Fibroblast of the aortic adventitia (primary cell): ENCODE data around the gene OR4B1. TPM values are rescaled to one million over a fixed set of nuclear protein-coding genes. Genes with fewer than 3 reads are reported as not detected.
"Not testable (repeated sequence)": the region's sequence is repeated elsewhere in the genome, so short reads cannot be mapped to it uniquely, and the experiment has no call there.

ENCODE experiments used
- DNase-seq: peaks from one replicate; pipeline ENCODE4 v3.0.0-alpha.2; 2010; ENCODE audit warnings: low read depth
- H3K4me3 ChIP-seq: 2 replicates; pipeline ENCODE4 v1.5.1; 2011; ENCODE audit warnings: low read depth, mild to moderate bottlenecking, control low read depth, low read length, moderate library complexity
- CTCF ChIP-seq: IDR thresholded peaks from 2 replicates; pipeline ENCODE4 v1.5.1; 2011; ENCODE audit warnings: mild to moderate bottlenecking, low read length, control low read depth, inconsistent platforms; ENCODE audit not compliant: insufficient read depth
- total RNA-seq: library from RNA; depleted of rRNA; stranded (reverse); fragments of >200 nt; gene quantifications from 2 replicates; pipeline ENCODE4 v1.2.3, GENCODE V29; 2012; ENCODE audit warnings: low replicate concordance

Gene OR4B1
- total RNA-seq, 1 donor, result not detected

DNA sequence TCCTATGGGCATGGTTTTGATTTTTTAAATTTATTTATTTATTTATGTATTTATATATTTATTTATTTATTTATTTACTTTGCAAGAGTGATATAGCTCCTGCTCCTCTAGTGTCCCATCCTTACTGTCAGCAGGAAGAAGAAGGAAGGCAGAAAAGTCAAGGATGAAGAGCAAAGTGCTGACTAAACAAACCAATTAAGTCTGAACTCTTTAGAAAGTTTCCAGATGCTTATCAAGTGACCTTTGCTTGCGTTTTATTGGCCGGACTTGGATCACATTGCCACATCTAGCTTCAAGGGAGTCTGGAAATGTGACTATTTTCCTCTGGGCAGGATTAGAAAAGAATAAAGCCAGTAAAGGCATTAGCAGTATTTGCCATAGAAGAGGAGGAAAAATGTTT lies 8.7 kb upstream of the OR4B1 start:
- no peak overlapping the region for H3K4me3 ChIP-seq
- no peak for DNase-seq
- TF ChIP-seq CTCF, result no peak

DNA sequence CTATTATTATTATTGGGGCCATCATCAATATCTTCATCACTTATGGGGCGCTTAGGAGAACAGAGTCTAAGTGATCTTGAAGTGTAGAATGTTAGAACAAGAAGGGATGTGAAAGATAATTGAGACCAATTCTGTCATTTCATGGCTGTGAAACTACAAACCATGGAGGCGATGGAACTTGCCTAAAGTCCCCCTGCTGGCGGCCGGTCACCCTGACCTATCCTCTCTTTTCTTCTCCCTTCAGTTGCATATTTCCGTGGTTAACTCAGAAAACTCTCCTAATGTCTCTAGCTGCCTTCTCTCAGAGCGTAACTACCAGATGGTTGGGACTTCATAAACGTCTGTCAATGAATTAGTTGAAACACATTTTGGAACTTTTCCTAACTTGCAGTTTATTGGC lies 6.6 kb upstream of the OR4B1 start:
- no peak for DNase-seq

DNA sequence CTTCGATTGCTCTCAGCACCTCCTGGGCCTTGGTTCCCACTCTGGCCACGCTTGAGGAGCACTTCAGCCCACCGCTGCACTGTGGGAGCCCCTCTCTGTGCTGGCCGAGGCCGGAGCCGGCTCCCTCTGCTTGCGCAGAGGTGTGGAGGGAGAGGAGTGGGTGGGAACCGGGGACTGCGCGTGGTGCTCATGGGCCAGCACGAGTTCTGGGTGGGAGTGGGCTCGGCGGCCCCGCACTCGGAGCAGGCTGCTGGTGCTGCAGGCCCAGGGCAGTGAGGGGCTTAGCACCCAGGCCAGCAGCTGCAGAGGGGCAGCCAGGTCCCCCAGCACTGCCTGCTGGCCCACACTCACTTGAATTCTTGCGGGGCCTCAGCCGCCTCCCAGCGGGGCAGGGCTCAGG lies 12.2 kb downstream of the OR4B1 start:
- no peak for TF ChIP-seq CTCF
- DNase-seq, result no peak
- H3K4me3 ChIP-seq, result no peak overlapping the region

More for the DNA sequence above, 6.6 kb upstream of the OR4B1 start:
- no peak overlapping the region for H3K4me3 ChIP-seq
- peak; percentile 22 for TF ChIP-seq CTCF

DNA sequence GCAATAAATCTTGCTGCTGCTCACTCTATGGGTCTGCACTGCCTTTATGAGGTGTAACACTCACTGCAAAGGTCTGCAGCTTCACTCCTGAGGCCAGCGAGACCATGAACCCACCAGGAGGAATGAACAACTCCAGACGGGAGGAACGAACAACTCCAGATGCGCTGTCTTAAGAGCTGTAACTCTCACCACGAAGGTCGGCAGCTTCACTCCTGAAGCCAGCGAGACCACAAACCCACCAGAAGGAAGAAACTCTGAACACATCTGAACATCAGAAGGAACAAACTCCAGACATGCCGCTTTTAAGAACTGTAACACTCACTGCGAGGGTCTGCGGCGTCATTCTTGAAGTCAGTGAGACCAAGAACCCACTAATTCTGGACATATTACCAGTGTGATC lies 13.4 kb downstream of the OR4B1 start:
- DNase-seq, result not testable (repeated sequence)

DNA sequence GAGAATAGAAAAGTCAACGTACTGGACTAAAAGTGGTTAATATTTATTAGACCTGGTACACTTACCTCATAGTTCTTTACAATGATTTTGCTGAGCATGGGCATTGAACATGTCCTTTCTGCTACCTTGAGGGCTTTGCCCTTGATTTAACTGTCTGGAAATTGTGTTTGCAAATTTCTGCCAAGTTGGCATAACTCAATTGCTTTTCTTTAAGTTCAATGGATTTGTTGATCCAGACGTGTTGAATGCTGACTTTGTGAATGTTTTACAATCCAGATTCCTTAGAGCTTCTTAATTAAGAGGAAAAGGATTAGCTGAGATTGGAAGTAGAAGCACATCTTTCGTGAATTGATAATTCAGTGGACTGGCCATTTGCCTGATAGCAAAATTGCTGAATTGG lies 21.1 kb downstream of the OR4B1 start:
- H3K4me3 ChIP-seq, result no peak overlapping the region
- no peak for TF ChIP-seq CTCF
- no peak for DNase-seq

More for the DNA sequence above, 13.4 kb downstream of the OR4B1 start:
- not testable (repeated sequence) for H3K4me3 ChIP-seq

DNA sequence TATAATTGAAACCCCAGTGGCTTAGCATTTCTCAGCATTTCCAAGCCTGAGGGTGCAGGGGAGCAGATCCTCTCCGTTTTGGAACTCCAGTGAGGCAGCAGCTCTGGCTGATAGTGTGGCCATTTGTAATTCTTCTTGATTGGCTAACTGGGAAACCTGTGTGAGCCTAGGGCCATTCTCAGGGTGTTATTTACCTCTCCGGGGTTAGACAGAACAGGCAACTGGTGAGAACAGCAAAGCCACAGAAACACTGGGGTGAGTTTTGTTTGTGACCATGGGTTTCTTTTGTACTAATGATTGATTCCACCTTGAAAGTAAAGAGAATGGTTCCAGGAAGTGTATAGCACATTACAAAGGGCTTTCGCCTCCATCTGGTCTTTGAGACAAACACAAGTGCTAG lies 25.9 kb downstream of the OR4B1 start:
- H3K4me3 ChIP-seq, result no peak overlapping the region
- TF ChIP-seq CTCF, result no peak
- no peak for DNase-seq

- no peak for TF ChIP-seq CTCF
- DNase-seq, result no peak
- H3K4me3 ChIP-seq, result no peak within 1 kb of the TSS
These were observed 28.2 kb downstream of the OR4B1 start, which contains the start of gene OR4X2 for GRCh38 chr11:48244804-48245203. Gene OR4X2, plus strand, starts transcription at chr11:48245104. Its CDS starts 0 bp downstream, at chr11:48245104.
